ENCODE results near the gene PRR14. TPM values are rescaled to one million over a fixed set of nuclear protein-coding genes. Genes with fewer than 3 reads are reported as not detected.

The PRR14 gene
- 3.8 and 6.8 TPM in 2 replicates for total RNA-seq (2012; rRNA removed)

DNA sequence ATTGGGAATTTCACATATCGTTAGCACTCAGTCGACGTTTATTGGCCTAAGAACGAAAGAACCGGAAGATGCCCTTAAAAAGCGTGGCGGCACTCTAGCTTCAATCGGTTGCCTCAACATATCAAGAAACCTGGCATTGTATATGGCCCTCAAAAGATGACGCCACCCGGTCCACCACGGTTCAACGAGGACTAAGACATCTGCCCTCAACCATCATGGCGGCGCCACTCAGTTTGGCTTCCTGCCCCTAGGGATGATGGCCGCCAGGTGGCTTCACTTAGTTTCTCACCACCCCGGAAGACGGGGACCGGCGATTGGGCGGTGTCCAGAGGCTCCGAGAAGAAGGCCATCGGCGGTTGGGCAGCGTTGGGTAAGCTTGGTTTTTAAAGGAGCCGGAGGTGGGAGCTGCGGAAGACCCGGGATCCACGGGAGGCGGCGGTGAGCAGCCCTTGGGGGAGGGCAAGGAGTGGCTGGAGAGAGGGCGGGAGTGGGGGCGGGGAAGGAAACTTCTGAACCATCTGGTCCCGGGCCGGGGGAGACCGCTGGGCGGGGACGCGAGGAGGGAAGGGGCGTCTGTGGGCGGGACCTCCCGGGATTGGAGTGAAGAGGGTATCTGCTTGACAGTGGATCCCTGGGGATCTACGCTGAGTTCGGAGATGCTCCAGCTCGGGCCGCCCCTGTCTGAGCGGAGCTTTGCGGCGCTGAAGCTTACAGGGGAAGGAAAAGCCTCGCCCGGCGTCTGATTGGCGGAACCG lies at the start of gene PRR14:
Gene PRR14, plus strand, starts transcription at position 592 of the 755 bp plus-strand sequence. CDS start 686 bp downstream, outside the sequence.
- H3K36me3 ChIP-seq (ENCODE audit: insufficient read depth, low read length) = peaks cover 24% of the 10 kb centered on the region
- H3K4me2 ChIP-seq (ENCODE audit: low read length) = peak within 1 kb of the TSS; percentile 96
- no peaks in the 10 kb centered on the region for H3K9me3 ChIP-seq (replicated peaks; ENCODE audit: low read length)
- peaks cover 15% of the 10 kb centered on the region for H3K4me1 ChIP-seq (ENCODE audit: control insufficient read depth, insufficient read depth, low read length)
- H3K9ac ChIP-seq (ENCODE audit: low read depth, low read length) = peak within 1 kb of the TSS; percentile 90
- H3K27me3 ChIP-seq (ENCODE audit: control insufficient read depth, insufficient read depth, low read length) = no peaks in the 10 kb centered on the region
- peak within 1 kb of the TSS; percentile 93 for H3K4me3 ChIP-seq (ENCODE audit: low read length)

GRCh38 chr16:30601966-30602365 lies 48.8 kb upstream of the PRR14 start:
- H3K4me2 ChIP-seq (ENCODE audit: low read length) = no peak overlapping the region
- no peak overlapping the region for H3K4me3 ChIP-seq (ENCODE audit: low read length)
- H3K36me3 ChIP-seq (ENCODE audit: insufficient read depth, low read length) = peaks cover 26% of the 10 kb centered on the region
- H3K9ac ChIP-seq (ENCODE audit: low read depth, low read length) = no peak overlapping the region
- H3K4me1 ChIP-seq (ENCODE audit: control insufficient read depth, insufficient read depth, low read length) = peaks cover 8% of the 10 kb centered on the region
- no peaks in the 10 kb centered on the region for H3K27me3 ChIP-seq (ENCODE audit: control insufficient read depth, insufficient read depth, low read length)
- H3K9me3 ChIP-seq (replicated peaks; ENCODE audit: low read length) = no peaks in the 10 kb centered on the region

GRCh38 chr16:30602616-30603277 lies 48.0 kb upstream of the PRR14 start:
- Histone ChIP-seq H3K36me3 (ENCODE audit: insufficient read depth, low read length) (peaks cover 26% of the 10 kb centered on the region), H3K4me3 (ENCODE audit: low read length) (no peak overlapping the region), H3K4me1 (ENCODE audit: control insufficient read depth, insufficient read depth, low read length) (peaks cover 8% of the 10 kb centered on the region), H3K4me2 (ENCODE audit: low read length) (no peak overlapping the region), H3K9me3 (replicated peaks; ENCODE audit: low read length) (no peaks in the 10 kb centered on the region), H3K9ac (ENCODE audit: low read depth, low read length) (no peak overlapping the region), H3K27me3 (ENCODE audit: control insufficient read depth, insufficient read depth, low read length) (no peaks in the 10 kb centered on the region)

- H3K9me3 ChIP-seq (replicated peaks; ENCODE audit: low read length) = no peaks in the 10 kb centered on the region
- no peak overlapping the region for H3K4me3 ChIP-seq (ENCODE audit: low read length)
- H3K36me3 ChIP-seq (ENCODE audit: insufficient read depth, low read length) = peaks cover 30% of the 10 kb centered on the region
- no peaks in the 10 kb centered on the region for H3K27me3 ChIP-seq (ENCODE audit: control insufficient read depth, insufficient read depth, low read length)
- no peak overlapping the region for H3K9ac ChIP-seq (ENCODE audit: low read depth, low read length)
- H3K4me1 ChIP-seq (ENCODE audit: control insufficient read depth, insufficient read depth, low read length) = peaks cover 11% of the 10 kb centered on the region
- no peak overlapping the region for H3K4me2 ChIP-seq (ENCODE audit: low read length)
Observed at GRCh38 chr16:30603945-30604315, 46.8 kb upstream of the PRR14 start.

GRCh38 chr16:30604316-30604947 lies 46.3 kb upstream of the PRR14 start:
- Histone ChIP-seq H3K4me1 (ENCODE audit: control insufficient read depth, insufficient read depth, low read length) (peaks cover 16% of the 10 kb centered on the region), H3K27me3 (ENCODE audit: control insufficient read depth, insufficient read depth, low read length) (no peaks in the 10 kb centered on the region), H3K4me3 (ENCODE audit: low read length) (no peak overlapping the region), H3K4me2 (ENCODE audit: low read length) (no peak overlapping the region), H3K9ac (ENCODE audit: low read depth, low read length) (no peak overlapping the region), H3K9me3 (replicated peaks; ENCODE audit: low read length) (no peaks in the 10 kb centered on the region), H3K36me3 (ENCODE audit: insufficient read depth, low read length) (peaks cover 30% of the 10 kb centered on the region)

- H3K9ac ChIP-seq (ENCODE audit: low read depth, low read length) = no peak overlapping the region
- peaks cover 18% of the 10 kb centered on the region for H3K4me1 ChIP-seq (ENCODE audit: control insufficient read depth, insufficient read depth, low read length)
- H3K36me3 ChIP-seq (ENCODE audit: insufficient read depth, low read length) = peaks cover 30% of the 10 kb centered on the region
- H3K4me3 ChIP-seq (ENCODE audit: low read length) = no peak overlapping the region
- no peak overlapping the region for H3K4me2 ChIP-seq (ENCODE audit: low read length)
- no peaks in the 10 kb centered on the region for H3K9me3 ChIP-seq (replicated peaks; ENCODE audit: low read length)
- H3K27me3 ChIP-seq (ENCODE audit: control insufficient read depth, insufficient read depth, low read length) = no peaks in the 10 kb centered on the region
Observed at GRCh38 chr16:30605158-30605557, 45.6 kb upstream of the PRR14 start.

GRCh38 chr16:30606004-30606403 lies 44.8 kb upstream of the PRR14 start:
- peaks cover 18% of the 10 kb centered on the region for H3K4me1 ChIP-seq (ENCODE audit: control insufficient read depth, insufficient read depth, low read length)
- H3K36me3 ChIP-seq (ENCODE audit: insufficient read depth, low read length) = peaks cover 30% of the 10 kb centered on the region
- no peak overlapping the region for H3K9ac ChIP-seq (ENCODE audit: low read depth, low read length)
- H3K4me3 ChIP-seq (ENCODE audit: low read length) = no peak overlapping the region
- H3K9me3 ChIP-seq (replicated peaks; ENCODE audit: low read length) = no peaks in the 10 kb centered on the region
- H3K4me2 ChIP-seq (ENCODE audit: low read length) = no peak overlapping the region
- no peaks in the 10 kb centered on the region for H3K27me3 ChIP-seq (ENCODE audit: control insufficient read depth, insufficient read depth, low read length)

DNA sequence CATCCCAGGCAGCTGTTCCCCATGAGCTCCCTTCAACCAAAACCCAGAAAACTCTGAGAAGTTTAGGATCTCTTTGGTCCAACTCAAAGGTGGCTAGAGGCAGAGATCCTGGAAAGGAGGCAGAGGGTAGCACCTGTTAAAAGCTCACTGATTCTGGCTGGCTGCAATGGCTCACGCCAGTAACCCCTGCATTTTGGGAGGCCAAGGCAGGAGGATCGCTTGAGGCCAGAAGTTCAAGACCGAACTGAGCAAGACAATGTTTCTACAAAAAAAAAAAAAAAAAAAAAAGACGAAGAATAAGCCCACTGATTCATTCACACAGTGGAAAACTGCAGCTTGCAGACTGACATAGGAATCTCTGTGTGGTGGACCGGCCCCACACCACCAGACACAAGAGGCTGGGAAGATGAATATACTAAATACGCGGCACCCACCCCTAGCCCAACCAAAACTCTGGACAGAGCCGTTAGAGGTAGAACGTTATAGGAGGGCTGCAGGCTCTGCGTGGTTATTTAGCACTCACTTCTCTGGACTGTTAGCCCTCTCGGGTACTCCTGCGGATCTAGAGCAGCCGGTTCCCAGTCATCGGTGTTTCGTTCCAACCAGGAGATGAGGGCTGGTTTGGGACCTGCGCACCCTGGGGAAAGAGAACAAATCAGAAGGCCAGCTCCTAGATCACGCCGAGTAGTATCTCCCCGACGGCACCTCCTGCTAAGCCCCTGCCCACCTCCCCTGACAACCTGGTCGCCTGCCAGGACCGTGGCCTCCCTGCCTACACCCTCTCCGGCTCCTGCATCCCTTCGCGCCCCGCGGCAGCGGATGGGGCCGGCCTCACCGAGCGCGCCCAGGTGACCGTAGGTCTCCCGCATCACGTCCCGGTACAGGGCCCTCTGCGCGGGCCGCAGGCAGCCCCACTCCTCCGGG lies 41.5 kb upstream of the PRR14 start:
- H3K36me3 ChIP-seq (ENCODE audit: insufficient read depth, low read length) = peaks cover 20% of the 10 kb centered on the region
- peak overlapping the region; percentile 84 for H3K4me3 ChIP-seq (ENCODE audit: low read length)
- H3K4me2 ChIP-seq (ENCODE audit: low read length) = peak overlapping the region; percentile 94
- H3K27me3 ChIP-seq (ENCODE audit: control insufficient read depth, insufficient read depth, low read length) = no peaks in the 10 kb centered on the region
- peaks cover 9% of the 10 kb centered on the region for H3K4me1 ChIP-seq (ENCODE audit: control insufficient read depth, insufficient read depth, low read length)
- no peaks in the 10 kb centered on the region for H3K9me3 ChIP-seq (replicated peaks; ENCODE audit: low read length)
- H3K9ac ChIP-seq (ENCODE audit: low read depth, low read length) = peak overlapping the region; percentile 98

- Histone ChIP-seq H3K9me3 (replicated peaks; ENCODE audit: low read length) (no peaks in the 10 kb centered on the region), H3K4me3 (ENCODE audit: low read length) (peak within 1 kb of the TSS; percentile 84), H3K4me2 (ENCODE audit: low read length) (peak within 1 kb of the TSS; percentile 94), H3K4me1 (ENCODE audit: control insufficient read depth, insufficient read depth, low read length) (peaks cover 9% of the 10 kb centered on the region), H3K9ac (ENCODE audit: low read depth, low read length) (peak within 1 kb of the TSS; percentile 98), H3K27me3 (ENCODE audit: control insufficient read depth, insufficient read depth, low read length) (no peaks in the 10 kb centered on the region), H3K36me3 (ENCODE audit: insufficient read depth, low read length) (peaks cover 11% of the 10 kb centered on the region)
Observed at GRCh38 chr16:30609926-30610839, 40.6 kb upstream of the PRR14 start, which contains the start of gene ZNF689. ZNF689 (minus strand) TSS chr16:30610389; CDS start chr16:30610041, 348 bp downstream.

DNA sequence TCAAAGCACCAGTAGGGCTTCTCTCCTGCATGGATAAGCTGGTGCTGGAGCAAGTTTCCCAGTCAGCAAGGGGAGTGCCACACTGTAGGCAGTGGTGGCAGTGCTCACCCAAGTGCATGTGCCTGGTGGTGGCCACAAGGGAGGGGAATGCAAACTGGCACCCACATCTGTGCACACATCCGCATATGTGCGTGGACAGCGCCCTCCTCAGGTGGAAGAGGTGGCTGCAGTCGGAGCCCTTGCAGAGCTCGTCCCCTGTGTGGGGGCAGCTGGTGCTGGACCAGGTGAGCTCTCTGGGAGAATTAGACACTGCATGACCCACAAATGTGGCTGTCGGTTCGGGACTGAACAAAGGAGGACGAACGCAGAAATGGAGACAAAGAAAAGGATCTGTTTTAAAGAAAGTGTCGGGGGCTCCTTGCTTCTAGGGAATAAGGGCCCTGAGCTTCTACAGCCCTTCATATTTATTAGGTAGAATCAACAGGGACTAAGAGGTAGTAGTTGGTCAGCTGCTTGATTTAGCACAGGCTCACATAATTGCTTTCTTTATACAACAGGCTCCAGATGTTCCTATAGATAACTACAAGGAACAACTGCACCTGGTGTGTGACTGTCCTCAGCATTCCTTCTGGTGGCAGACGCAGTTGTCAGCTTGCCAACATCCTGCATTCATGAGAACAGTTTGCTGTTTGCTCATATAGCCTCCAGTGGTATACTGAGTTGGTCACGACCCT lies 35.2 kb upstream of the PRR14 start:
- Histone ChIP-seq H3K36me3 (ENCODE audit: insufficient read depth, low read length) (no peaks in the 10 kb centered on the region), H3K4me3 (ENCODE audit: low read length) (no peak overlapping the region), H3K9me3 (replicated peaks; ENCODE audit: low read length) (no peaks in the 10 kb centered on the region), H3K4me1 (ENCODE audit: control insufficient read depth, insufficient read depth, low read length) (no peaks in the 10 kb centered on the region), H3K4me2 (ENCODE audit: low read length) (no peak overlapping the region), H3K9ac (ENCODE audit: low read depth, low read length) (no peak overlapping the region), H3K27me3 (ENCODE audit: control insufficient read depth, insufficient read depth, low read length) (no peaks in the 10 kb centered on the region)
